Right cardiac atrium (tissue), 5 donors: ENCODE data around the gene CC2D1A. TPM values are rescaled to one million over a fixed set of nuclear protein-coding genes. Genes with fewer than 3 reads are reported as not detected.
"Not testable (repeated sequence)": the region's sequence is repeated elsewhere in the genome, so short reads cannot be mapped to it uniquely, and the experiment has no call there.

Experiments
- ATAC-seq, 2 donors: fragments of 200-7000 bp; cut with Tn5 transposase; one replicate each; pipeline versions ENCODE4 v1.8.0 to v1.9.1; 2020; ENCODE audit warnings: moderate library complexity in 2 of 2, mild to moderate bottlenecking in 1 of 2
- DNase-seq, 3 donors: peaks; one replicate each; pipeline ENCODE4 v3.0.0-alpha.2; 2020
- H3K27ac ChIP-seq: one replicate; pipeline ENCODE4 v1.5.1; 2013; ENCODE audit warnings: mild to moderate bottlenecking, low read length, control low read depth, moderate library complexity
- H3K27me3 ChIP-seq: one replicate; pipeline ENCODE4 v1.6.1; 2013; ENCODE audit not compliant: control insufficient read depth, insufficient read depth
- H3K4me1 ChIP-seq: one replicate; pipeline ENCODE4 v1.6.1; 2013; ENCODE audit warnings: low read length; ENCODE audit not compliant: control insufficient read depth, insufficient read depth
- H3K4me3 ChIP-seq: one replicate; pipeline ENCODE4 v1.5.1; 2013; ENCODE audit warnings: low read length, control low read depth
- H3K9me3 ChIP-seq: one replicate; pipeline ENCODE4 v1.6.1; 2013; ENCODE audit warnings: low read length; ENCODE audit not compliant: control insufficient read depth
- WGBS: extraction: QIAGEN DNeasy Blood & Tissue Kit; methylation state at CpG from one replicate; pipeline ENCODE4 v1.1.7; 2013; 5-methylcytosine and 5-hydroxymethylcytosine counted together
- intact Hi-C, 4 donors: fragments of 100-400 bp; cut with DNase I; formaldehyde crosslinking; loops; one replicate each; pipeline versions ENCODE4 v1.11.0 to v1.14.0; 2022 to 2023
- polyA plus RNA-seq: library from polyadenylated mRNA; stranded (reverse); fragments of 200-250 nt; gene quantifications from one replicate; pipeline ENCODE4 v1.2.3, GENCODE V29; 2013
- total RNA-seq, 4 donors: library from RNA; stranded (reverse); fragmentation: NEBNext Ultra II Directional; extraction: Animal tissue kit (Norgen Biotek cat#: 25700); gene quantifications; one replicate each; pipeline ENCODE4 v1.2.1, GENCODE V29; 2021
- donor health status: healthy with polysubstance abuse.
- donor health status: DM: no; HTN: yes; CAD: no.
- donor health status: DM: no; HTN: no; CAD: no.
- donor health status: DM: no; HTN: yes; CAD: no; lungs with severe emphysema.
- donor health status: DM: yes; HTN: yes; CAD: no.

The CC2D1A gene
- total and polyA plus RNA-seq, 5 donors = 21.6 to 26.2 (median 22.6) TPM

GRCh38 chr19:13972368-13973155 lies 66.6 kb downstream of the CC2D1A start:
- 92% methylated on average over 37 of the region's 37 CpGs for WGBS
- no peaks in the 10 kb centered on the region for H3K9me3 ChIP-seq
- intact Hi-C loops = no loop called here
- ATAC-seq (no peak), DNase-seq (peak in 1 of 3 donors; percentile 55)
- peaks cover 3% of the 10 kb centered on the region for H3K4me1 ChIP-seq
- H3K4me3 ChIP-seq = no peak overlapping the region
- no peaks in the 10 kb centered on the region for H3K27me3 ChIP-seq
- H3K27ac ChIP-seq = no peak overlapping the region

DNA sequence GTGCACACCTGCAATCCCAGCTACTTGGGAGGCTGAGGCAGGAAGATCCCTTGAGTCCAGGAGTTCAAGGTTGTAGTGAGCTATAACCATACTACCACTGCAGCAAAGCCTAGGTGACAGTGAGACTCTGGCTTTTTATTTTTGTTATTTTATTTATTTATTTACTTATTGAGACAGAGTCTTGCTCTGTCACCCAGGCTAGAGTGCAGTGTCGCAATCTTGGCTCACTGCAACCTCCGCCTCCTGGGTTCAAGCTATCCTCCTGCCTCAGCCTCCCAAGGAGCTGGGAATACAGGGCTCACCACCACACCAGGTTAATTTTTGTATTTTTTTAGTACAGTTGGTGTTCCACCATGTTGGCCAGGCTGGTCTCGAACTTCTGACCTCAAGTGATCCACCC lies 67.5 kb downstream of the CC2D1A start:
- ATAC-seq, H3K4me3 ChIP-seq, H3K27me3 ChIP-seq, H3K4me1 ChIP-seq, H3K9me3 ChIP-seq, intact Hi-C loops, DNase-seq, H3K27ac ChIP-seq: not testable (repeated sequence)
- WGBS = 95% methylated on average over 3 of the region's 3 CpGs

- Histone ChIP-seq H3K4me3 (no peak overlapping the region), H3K27ac (no peak overlapping the region), H3K4me1 (peaks cover 4% of the 10 kb centered on the region), H3K9me3 (no peaks in the 10 kb centered on the region), H3K27me3 (no peaks in the 10 kb centered on the region)
- WGBS = 67% methylated on average over 12 of the region's 12 CpGs
- ATAC-seq (no peak), DNase-seq (no peak)
- intact Hi-C loops = no loop called here
These were observed 68.1 kb downstream of the CC2D1A start for GRCh38 chr19:13974073-13974472.

- peak; percentile 9 to 28 for ATAC-seq
These were observed 69.9 kb downstream of the CC2D1A start for GRCh38 chr19:13975870-13976269.

DNA sequence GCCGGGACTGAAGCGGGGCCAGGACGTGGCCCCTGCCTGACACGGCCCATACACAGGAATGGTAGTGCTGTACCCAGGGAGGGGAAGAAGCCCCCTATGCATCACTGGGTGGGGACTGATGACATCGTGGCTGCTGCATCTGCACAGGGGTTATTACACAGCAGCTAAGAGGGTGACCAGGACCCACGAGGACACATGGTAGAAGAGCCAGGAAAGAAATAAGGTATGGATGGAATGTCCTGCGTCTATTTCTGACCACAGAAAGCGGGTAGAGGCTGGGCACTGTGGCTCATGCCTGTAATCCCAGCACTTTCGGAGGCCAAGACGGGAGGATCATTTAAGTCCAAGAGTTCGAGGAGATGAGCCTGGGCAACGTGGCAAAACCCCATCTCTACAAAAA lies 70.4 kb downstream of the CC2D1A start:
- Histone ChIP-seq H3K4me3 (no peak overlapping the region), H3K27me3 (no peaks in the 10 kb centered on the region)
- 78% methylated on average over 12 of the region's 12 CpGs for WGBS

More at GRCh38 chr19:13975870-13976269, 69.9 kb downstream of the CC2D1A start:
- Histone ChIP-seq H3K27ac (peak overlapping the region; percentile 39), H3K4me1 (peaks cover 9% of the 10 kb centered on the region), H3K27me3 (no peaks in the 10 kb centered on the region), H3K9me3 (no peaks in the 10 kb centered on the region), H3K4me3 (no peak overlapping the region)
- DNase-seq = peak in 1 of 3 donors; percentile 22
- WGBS = 79% methylated on average over 11 of the region's 11 CpGs
- intact Hi-C loops = no loop called here

GRCh38 chr19:13977803-13978202 lies 71.8 kb downstream of the CC2D1A start:
- 90% methylated on average over 12 of the region's 12 CpGs for WGBS
- DNase-seq = peak in 2 of 3 donors; percentile 34 to 66
- Histone ChIP-seq H3K4me1 (peaks cover 9% of the 10 kb centered on the region), H3K9me3 (no peaks in the 10 kb centered on the region), H3K4me3 (no peak overlapping the region), H3K27me3 (no peaks in the 10 kb centered on the region), H3K27ac (peak overlapping the region; percentile 22)
- no peak for ATAC-seq
- intact Hi-C loops = no loop called here

More for the DNA sequence above, 70.4 kb downstream of the CC2D1A start:
- Histone ChIP-seq H3K9me3 (no peaks in the 10 kb centered on the region), H3K4me1 (peaks cover 9% of the 10 kb centered on the region), H3K27ac (peak overlapping the region; percentile 39)
- intact Hi-C loops = no loop called here
- ATAC-seq (peak in 1 of 2 donors; percentile 5), DNase-seq (peak in 1 of 3 donors; percentile 46)

GRCh38 chr19:13978351-13979243 lies 72.6 kb downstream of the CC2D1A start:
- Histone ChIP-seq H3K4me1 (peaks cover 9% of the 10 kb centered on the region), H3K27me3 (no peaks in the 10 kb centered on the region), H3K27ac (peak overlapping the region; percentile 53), H3K9me3 (no peaks in the 10 kb centered on the region), H3K4me3 (peak overlapping the region; percentile 62)
- DNase-seq (peak; percentile 89 to 96 (median 96)), ATAC-seq (peak; percentile 88 to 91)
- 5% methylated on average over 74 of the region's 74 CpGs for WGBS
- intact Hi-C loops = no loop called here

DNA sequence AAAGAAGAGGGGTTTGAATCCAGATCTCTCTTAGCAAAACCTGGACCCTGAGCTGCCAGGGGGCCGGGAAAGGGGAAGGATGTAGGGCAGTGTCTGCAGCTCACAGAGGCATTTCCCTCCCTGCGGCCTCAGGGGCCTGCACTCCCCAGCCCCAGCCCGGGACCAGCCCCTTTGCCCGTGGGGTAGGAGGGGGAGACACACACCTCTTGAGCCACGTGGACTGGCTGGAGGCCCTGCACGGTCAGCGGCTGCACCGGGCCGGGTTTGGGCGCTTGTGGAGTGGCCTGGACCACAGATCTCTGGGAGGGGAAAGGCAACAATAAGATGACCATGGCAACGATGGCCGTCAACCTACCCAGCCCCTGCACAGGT lies 73.2 kb downstream of the CC2D1A start:
- WGBS = 15% methylated on average over 12 of the region's 12 CpGs
- Histone ChIP-seq H3K27ac (no peak overlapping the region), H3K27me3 (no peaks in the 10 kb centered on the region), H3K4me3 (peak overlapping the region; percentile 62), H3K4me1 (peaks cover 9% of the 10 kb centered on the region), H3K9me3 (no peaks in the 10 kb centered on the region)
- peak in 2 of 3 donors; percentile 66 to 77 for DNase-seq
- intact Hi-C loops = no loop called here
- peak in 1 of 2 donors; percentile 18 for ATAC-seq

DNA sequence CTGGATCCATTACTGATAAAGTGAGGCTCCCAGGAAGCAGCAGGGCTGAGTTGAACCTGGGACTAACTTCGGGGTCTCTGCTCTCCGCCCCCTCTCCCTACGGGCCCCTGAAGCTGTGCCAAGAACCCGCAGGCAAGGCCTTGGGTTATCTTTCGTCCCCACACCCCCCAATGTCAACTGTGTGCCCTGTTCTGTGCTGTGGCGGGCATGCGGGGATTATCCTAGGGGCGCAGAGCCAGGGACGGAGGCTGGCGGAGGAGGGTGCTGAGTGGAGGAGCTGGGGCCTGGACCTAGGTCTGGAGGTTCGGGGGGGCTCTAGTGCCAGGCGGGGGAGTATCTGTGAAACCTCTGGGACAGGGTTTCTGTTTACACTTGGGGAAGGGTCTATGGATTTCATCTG lies 73.7 kb downstream of the CC2D1A start:
- H3K4me3 ChIP-seq = no peak overlapping the region

GRCh38 chr19:13980340-13980739 lies 74.3 kb downstream of the CC2D1A start:
- no peak overlapping the region for H3K27ac ChIP-seq
- H3K27me3 ChIP-seq = no peaks in the 10 kb centered on the region
- DNase-seq = peak in 2 of 3 donors; percentile 19 to 65
- H3K4me1 ChIP-seq = peaks cover 8% of the 10 kb centered on the region
- no peak for ATAC-seq
- 89% methylated on average over 15 of the region's 15 CpGs for WGBS
- H3K4me3 ChIP-seq = no peak overlapping the region
- H3K9me3 ChIP-seq = no peaks in the 10 kb centered on the region
- intact Hi-C loops = no loop called here

More for the DNA sequence above, 73.7 kb downstream of the CC2D1A start:
- peak in 1 of 3 donors; percentile 68 for DNase-seq
- no peak overlapping the region for H3K27ac ChIP-seq
- peaks cover 9% of the 10 kb centered on the region for H3K4me1 ChIP-seq
- WGBS = 80% methylated on average over 12 of the region's 12 CpGs
- no peak for ATAC-seq
- no peaks in the 10 kb centered on the region for H3K9me3 ChIP-seq
- intact Hi-C loops = no loop called here
- H3K27me3 ChIP-seq = no peaks in the 10 kb centered on the region
